Measurements from ENCODE around the gene PPIA.
A peak's percentile ranks its signal among the peaks of the same experiment; 100 is the strongest.

PPIA gene

GRCh38 chr7:44796504-44797328 is at the start of gene PPIA:
Gene PPIA, plus strand, starts transcription at chr7:44796681. Its CDS starts 44 bp downstream, at chr7:44796725.
- ATAC-seq = peak; percentile 94

GRCh38 chr7:44748045-44748947 is 48.2 kb upstream of the PPIA start, which contains the start of gene ZMIZ2:
Gene ZMIZ2, plus strand, starts transcription at chr7:44748847. Its CDS starts 7,403 bp downstream, at chr7:44756250.
- peak; percentile 95 for DNase-seq
- peak; percentile 84 for ATAC-seq

More at GRCh38 chr7:44796504-44797328, at the start of gene PPIA:
- DNase-seq = peak; percentile 99

- DNase-seq (peak; percentile 59), ATAC-seq (peak; percentile 4)
Observed at GRCh38 chr7:44748948-44749731, 47.3 kb upstream of the PPIA start.

- DNase-seq (no peak), ATAC-seq (no peak)
Observed at GRCh38 chr7:44749992-44750391, 46.5 kb upstream of the PPIA start.

GRCh38 chr7:44750424-44750823 is 46.1 kb upstream of the PPIA start:
- ATAC-seq = no peak
- no peak for DNase-seq

- DNase-seq (peak; percentile 66), ATAC-seq (peak; percentile 69)
Observed at GRCh38 chr7:44750921-44751571, 45.4 kb upstream of the PPIA start.

- ATAC-seq (no peak), DNase-seq (no peak)
Observed at GRCh38 chr7:44752822-44753221, 43.7 kb upstream of the PPIA start.

- ATAC-seq (no peak), DNase-seq (no peak)
Observed at GRCh38 chr7:44754802-44755697, 41.4 kb upstream of the PPIA start.

GRCh38 chr7:44755698-44756627 is 40.5 kb upstream of the PPIA start:
- ATAC-seq (no peak), DNase-seq (no peak)

GRCh38 chr7:44756904-44757303 is 39.6 kb upstream of the PPIA start:
- DNase-seq = no peak

GRCh38 chr7:44757311-44757710 is 39.2 kb upstream of the PPIA start:
- DNase-seq = no peak
- no peak for ATAC-seq

More at GRCh38 chr7:44756904-44757303, 39.6 kb upstream of the PPIA start:
- no peak for ATAC-seq

- DNase-seq = no peak
- ATAC-seq = no peak
Observed at GRCh38 chr7:44757739-44758138, 38.7 kb upstream of the PPIA start.

- ATAC-seq (no peak), DNase-seq (no peak)
Observed at GRCh38 chr7:44759246-44759645, 37.2 kb upstream of the PPIA start.

GRCh38 chr7:44760034-44760580 is 36.4 kb upstream of the PPIA start:
- DNase-seq (no peak), ATAC-seq (no peak)

- DNase-seq = no peak
Observed at GRCh38 chr7:44761207-44762161, 35.0 kb upstream of the PPIA start.

GRCh38 chr7:44762300-44762699 is 34.2 kb upstream of the PPIA start:
- ATAC-seq (no peak), DNase-seq (no peak)

More at GRCh38 chr7:44761207-44762161, 35.0 kb upstream of the PPIA start:
- ATAC-seq = no peak

- no peak for ATAC-seq
- no peak for DNase-seq
Observed at GRCh38 chr7:44762726-44763522, 33.6 kb upstream of the PPIA start.
